GM23338 (cell line): ENCODE measurements around the gene ZBTB24. TPM values are rescaled to one million over a fixed set of nuclear protein-coding genes. Genes with fewer than 3 reads are reported as not detected.

Source experiments
- ATAC-seq: fragments of 200-7000 bp; cut with Tn5 transposase; 3 replicates; pipeline ENCODE4 v1.9.1; 2020
- DNase-seq: peaks from one replicate; pipeline ENCODE4 v3.0.0-alpha.2; 2015; ENCODE audit warnings: low spot score
- H2AFZ ChIP-seq: fragments of 200-600 bp; sonication (generic); 2 replicates; pipeline ENCODE4 v1.8.0; 2016; ENCODE audit warnings: antibody characterized with exemption, mild to moderate bottlenecking, moderate library complexity
- H3F3A ChIP-seq: fragments of 200-600 bp; sonication (generic); replicated peaks from 2 replicates; pipeline ENCODE4 v1.8.0; 2017; ENCODE audit warnings: antibody characterized with exemption, mixed run types, low read depth
- H3K27ac ChIP-seq: fragments of 200-600 bp; sonication (generic); 2 replicates; pipeline ENCODE4 v1.6.1; 2016; ENCODE audit warnings: low read depth
- H3K27me3 ChIP-seq: fragments of 200-600 bp; sonication (generic); 2 replicates; pipeline ENCODE4 v1.8.0; 2016; ENCODE audit warnings: mild to moderate bottlenecking, mixed run types, moderate library complexity; ENCODE audit not compliant: insufficient read depth
- H3K36me3 ChIP-seq: fragments of 200-600 bp; sonication (generic); 2 replicates; pipeline ENCODE4 v1.8.0; 2016; ENCODE audit warnings: mild to moderate bottlenecking; ENCODE audit not compliant: insufficient read depth
- H3K4me1 ChIP-seq: fragments of 200-600 bp; sonication (generic); 2 replicates; pipeline ENCODE4 v1.8.0; 2016; ENCODE audit warnings: mild to moderate bottlenecking, moderate library complexity; ENCODE audit not compliant: insufficient read depth
- H3K4me2 ChIP-seq: fragments of 200-600 bp; sonication (generic); 2 replicates; pipeline ENCODE4 v1.7.1; 2017; ENCODE audit warnings: mixed run types
- H3K4me3 ChIP-seq: fragments of 200-600 bp; sonication (generic); 2 replicates; pipeline ENCODE4 v1.6.1; 2016; ENCODE audit warnings: mixed run types
- H3K79me2 ChIP-seq: fragments of 200-600 bp; sonication (generic); replicated peaks from 2 replicates; pipeline ENCODE4 v1.8.0; 2017; ENCODE audit warnings: mild to moderate bottlenecking; ENCODE audit not compliant: insufficient read depth
- H3K9me2 ChIP-seq: fragments of 200-600 bp; sonication (generic); 2 replicates; pipeline ENCODE4 v1.8.0; 2017; ENCODE audit not compliant: insufficient read depth
- H4K20me1 ChIP-seq: fragments of 200-600 bp; sonication (generic); replicated peaks from 2 replicates; pipeline ENCODE4 v1.8.0; 2017; ENCODE audit warnings: mild to moderate bottlenecking; ENCODE audit not compliant: insufficient read depth
- H3K27ac Mint-ChIP-seq: 2 replicates; pipeline ENCODE4 v1.8.0; 2020; ENCODE audit warnings: inconsistent platforms, mild to moderate bottlenecking, moderate library complexity, mixed read lengths
- H3K27me3 Mint-ChIP-seq: 3 replicates; pipeline ENCODE4 v1.8.0; 2022; ENCODE audit warnings: low read depth, mild to moderate bottlenecking, moderate library complexity, mixed read lengths, inconsistent platforms; ENCODE audit not compliant: insufficient read depth, poor library complexity
- H3K36me3 Mint-ChIP-seq: 3 replicates; pipeline ENCODE4 v1.8.0; 2021; ENCODE audit warnings: low read depth, mild to moderate bottlenecking, inconsistent platforms, moderate library complexity, mixed read lengths
- H3K4me1 Mint-ChIP-seq: 3 replicates; pipeline ENCODE4 v1.8.0; 2020; ENCODE audit warnings: mild to moderate bottlenecking, inconsistent platforms, mixed read lengths
- H3K4me3 Mint-ChIP-seq: 3 replicates; pipeline ENCODE4 v1.8.0; 2021; ENCODE audit warnings: moderate library complexity, mild to moderate bottlenecking, inconsistent platforms, mixed read lengths
- H3K9me3 Mint-ChIP-seq: 3 replicates; pipeline ENCODE4 v1.8.0; 2020; ENCODE audit warnings: moderate library complexity, mild to moderate bottlenecking, inconsistent platforms, mixed read lengths
- CREB1 ChIP-seq: fragments of 250-450 bp; sonication (Bioruptor Pico); IDR thresholded peaks from 2 replicates; pipeline ENCODE4 v1.5.0; 2020; ENCODE audit warnings: low read depth, mild to moderate bottlenecking, moderate library complexity
- CTCF ChIP-seq, 2 experiments: fragments of 200-600 bp in 1 of 2; sonication (generic) in 1 of 2; conservative IDR thresholded peaks; 2 replicates each; pipeline versions ENCODE4 v1.5.1 to v1.6.1; 2016 to 2017; ENCODE audit warnings: antibody characterized with exemption in 2 of 2, low read depth in 2 of 2, mild to moderate bottlenecking in 2 of 2, moderate library complexity in 1 of 2
- ETS1 ChIP-seq: IDR thresholded peaks from 2 replicates; pipeline ENCODE4 v1.6.1; 2016; ENCODE audit warnings: antibody characterized with exemption
- EZH2 ChIP-seq: fragments of 200-600 bp; sonication (generic); IDR thresholded peaks from one replicate; pipeline ENCODE4 v1.8.0; 2017; ENCODE audit warnings: antibody characterized with exemption, mild to moderate bottlenecking, low read depth; ENCODE audit not compliant: unreplicated experiment
- EZH2phosphoT487 ChIP-seq: fragments of 200-600 bp; sonication (generic); IDR thresholded peaks from one replicate; pipeline ENCODE4 v1.8.1; 2018; ENCODE audit warnings: antibody characterized with exemption; ENCODE audit not compliant: unreplicated experiment
- JUNB ChIP-seq: IDR thresholded peaks from one replicate; pipeline ENCODE4 v1.6.1; 2016; ENCODE audit warnings: antibody characterized with exemption; ENCODE audit not compliant: unreplicated experiment
- NANOG ChIP-seq: IDR thresholded peaks from 2 replicates; pipeline ENCODE4 v1.6.1; 2016; ENCODE audit warnings: antibody characterized with exemption, borderline replicate concordance
- POLR2AphosphoS5 ChIP-seq: IDR thresholded peaks from 2 replicates; pipeline ENCODE4 v1.6.1; 2016; ENCODE audit warnings: antibody characterized with exemption, low read depth
- REST ChIP-seq: IDR thresholded peaks from one replicate; pipeline ENCODE4 v1.6.1; 2018; ENCODE audit warnings: antibody characterized with exemption; ENCODE audit not compliant: unreplicated experiment
- STAT1 ChIP-seq: IDR thresholded peaks from one replicate; pipeline ENCODE4 v1.6.1; 2016; ENCODE audit warnings: antibody characterized with exemption; ENCODE audit not compliant: unreplicated experiment
- ZNF114 ChIP-seq: fragments of 250-450 bp; sonication (Bioruptor Pico); IDR thresholded peaks from 2 replicates; pipeline ENCODE4 v1.5.0; 2020; ENCODE audit warnings: mild to moderate bottlenecking, moderate library complexity
- ZNF331 ChIP-seq: fragments of 250-450 bp; sonication (Bioruptor Pico); IDR thresholded peaks from 2 replicates; pipeline ENCODE4 v1.5.0; 2020; ENCODE audit warnings: low read depth, mild to moderate bottlenecking, moderate library complexity
- polyA plus RNA-seq: library from polyadenylated mRNA; unstranded; fragments of >200 nt; fragmentation: Nextera tagmentation; extraction: Ambion mirVana; gene quantifications from 2 replicates; pipeline ENCODE4 v1.2.1, GENCODE V29; 2016
- total RNA-seq: library from RNA; depleted of rRNA; stranded (reverse); fragments of >200 nt; shearing (Covaris generic); gene quantifications from 2 replicates; pipeline ENCODE4 v1.2.3, GENCODE V29; 2014
- TF ChIP-seq, protein P1 (sequence below): fragments of 250-450 bp; sonication (Bioruptor Pico); IDR thresholded peaks from 2 replicates; pipeline ENCODE4 v1.5.0; 2020; ENCODE audit warnings: mild to moderate bottlenecking, moderate library complexity

Gene ZBTB24
- total and polyA plus RNA-seq, 2 experiments from 2014 or later = 7.9 to 22.0 TPM

GRCh38 chr6:109475625-109476024, 7.4 kb downstream of the ZBTB24 start:
- Histone ChIP-seq H3K4me3 (no peak overlapping the region), H3K4me1 (peaks cover 26% of the 10 kb centered on the region), H3K9me2 (no peaks in the 10 kb centered on the region), H3K36me3 (peaks cover 55% of the 10 kb centered on the region), H3K4me2 (no peak overlapping the region), H3K79me2 (peaks cover 64% of the 10 kb centered on the region), H3F3A (no peaks in the 10 kb centered on the region), H4K20me1 (peaks cover 46% of the 10 kb centered on the region), H3K27ac (no peak overlapping the region), H3K27me3 (no peaks in the 10 kb centered on the region), H2AFZ (no peak overlapping the region)
- no peak overlapping the region for H3K27ac Mint-ChIP-seq
- TF ChIP-seq EZH2 (no peak), NANOG (no peak), EZH2phosphoT487 (no peak), POLR2AphosphoS5 (no peak), STAT1 (no peak), REST (no peak), CREB1 (CRISPR knock-in tag) (no peak), CTCF (conservative IDR thresholded peaks at IDR 0.05; ENCODE audit: low read depth in 2 of 2) (no peak), ETS1 (no peak), ZNF331 (CRISPR knock-in tag) (no peak), ZNF114 (CRISPR knock-in tag) (no peak), JUNB (no peak)
- TF ChIP-seq, protein P1, sequence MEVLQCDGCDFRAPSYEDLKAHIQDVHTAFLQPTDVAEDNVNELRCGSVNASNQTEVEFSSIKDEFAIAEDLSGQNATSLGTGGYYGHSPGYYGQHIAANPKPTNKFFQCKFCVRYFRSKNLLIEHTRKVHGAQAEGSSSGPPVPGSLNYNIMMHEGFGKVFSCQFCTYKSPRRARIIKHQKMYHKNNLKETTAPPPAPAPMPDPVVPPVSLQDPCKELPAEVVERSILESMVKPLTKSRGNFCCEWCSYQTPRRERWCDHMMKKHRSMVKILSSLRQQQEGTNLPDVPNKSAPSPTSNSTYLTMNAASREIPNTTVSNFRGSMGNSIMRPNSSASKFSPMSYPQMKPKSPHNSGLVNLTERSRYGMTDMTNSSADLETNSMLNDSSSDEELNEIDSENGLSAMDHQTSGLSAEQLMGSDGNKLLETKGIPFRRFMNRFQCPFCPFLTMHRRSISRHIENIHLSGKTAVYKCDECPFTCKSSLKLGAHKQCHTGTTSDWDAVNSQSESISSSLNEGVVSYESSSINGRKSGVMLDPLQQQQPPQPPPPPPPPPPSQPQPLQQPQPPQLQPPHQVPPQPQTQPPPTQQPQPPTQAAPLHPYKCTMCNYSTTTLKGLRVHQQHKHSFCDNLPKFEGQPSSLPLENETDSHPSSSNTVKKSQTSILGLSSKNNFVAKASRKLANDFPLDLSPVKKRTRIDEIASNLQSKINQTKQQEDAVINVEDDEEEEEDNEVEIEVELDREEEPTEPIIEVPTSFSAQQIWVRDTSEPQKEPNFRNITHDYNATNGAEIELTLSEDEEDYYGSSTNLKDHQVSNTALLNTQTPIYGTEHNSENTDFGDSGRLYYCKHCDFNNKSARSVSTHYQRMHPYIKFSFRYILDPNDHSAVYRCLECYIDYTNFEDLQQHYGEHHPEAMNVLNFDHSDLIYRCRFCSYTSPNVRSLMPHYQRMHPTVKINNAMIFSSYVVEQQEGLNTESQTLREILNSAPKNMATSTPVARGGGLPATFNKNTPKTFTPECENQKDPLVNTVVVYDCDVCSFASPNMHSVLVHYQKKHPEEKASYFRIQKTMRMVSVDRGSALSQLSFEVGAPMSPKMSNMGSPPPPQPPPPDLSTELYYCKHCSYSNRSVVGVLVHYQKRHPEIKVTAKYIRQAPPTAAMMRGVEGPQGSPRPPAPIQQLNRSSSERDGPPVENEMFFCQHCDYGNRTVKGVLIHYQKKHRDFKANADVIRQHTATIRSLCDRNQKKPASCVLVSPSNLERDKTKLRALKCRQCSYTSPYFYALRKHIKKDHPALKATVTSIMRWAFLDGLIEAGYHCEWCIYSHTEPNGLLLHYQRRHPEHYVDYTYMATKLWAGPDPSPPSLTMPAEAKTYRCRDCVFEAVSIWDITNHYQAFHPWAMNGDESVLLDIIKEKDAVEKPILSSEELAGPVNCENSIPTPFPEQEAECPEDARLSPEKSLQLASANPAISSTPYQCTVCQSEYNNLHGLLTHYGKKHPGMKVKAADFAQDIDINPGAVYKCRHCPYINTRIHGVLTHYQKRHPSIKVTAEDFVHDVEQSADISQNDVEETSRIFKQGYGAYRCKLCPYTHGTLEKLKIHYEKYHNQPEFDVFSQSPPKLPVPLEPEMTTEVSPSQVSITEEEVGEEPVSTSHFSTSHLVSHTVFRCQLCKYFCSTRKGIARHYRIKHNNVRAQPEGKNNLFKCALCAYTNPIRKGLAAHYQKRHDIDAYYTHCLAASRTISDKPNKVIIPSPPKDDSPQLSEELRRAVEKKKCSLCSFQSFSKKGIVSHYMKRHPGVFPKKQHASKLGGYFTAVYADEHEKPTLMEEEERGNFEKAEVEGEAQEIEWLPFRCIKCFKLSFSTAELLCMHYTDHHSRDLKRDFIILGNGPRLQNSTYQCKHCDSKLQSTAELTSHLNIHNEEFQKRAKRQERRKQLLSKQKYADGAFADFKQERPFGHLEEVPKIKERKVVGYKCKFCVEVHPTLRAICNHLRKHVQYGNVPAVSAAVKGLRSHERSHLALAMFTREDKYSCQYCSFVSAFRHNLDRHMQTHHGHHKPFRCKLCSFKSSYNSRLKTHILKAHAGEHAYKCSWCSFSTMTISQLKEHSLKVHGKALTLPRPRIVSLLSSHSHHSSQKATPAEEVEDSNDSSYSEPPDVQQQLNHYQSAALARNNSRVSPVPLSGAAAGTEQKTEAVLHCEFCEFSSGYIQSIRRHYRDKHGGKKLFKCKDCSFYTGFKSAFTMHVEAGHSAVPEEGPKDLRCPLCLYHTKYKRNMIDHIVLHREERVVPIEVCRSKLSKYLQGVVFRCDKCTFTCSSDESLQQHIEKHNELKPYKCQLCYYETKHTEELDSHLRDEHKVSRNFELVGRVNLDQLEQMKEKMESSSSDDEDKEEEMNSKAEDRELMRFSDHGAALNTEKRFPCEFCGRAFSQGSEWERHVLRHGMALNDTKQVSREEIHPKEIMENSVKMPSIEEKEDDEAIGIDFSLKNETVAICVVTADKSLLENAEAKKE (CRISPR knock-in tag) = no peak
- ATAC-seq (no peak), DNase-seq (no peak)
- H3K4me3 Mint-ChIP-seq = no peak overlapping the region
- H3K36me3 Mint-ChIP-seq = peaks cover 83% of the 10 kb centered on the region
- H3K4me1 Mint-ChIP-seq = peaks cover 26% of the 10 kb centered on the region
- H3K27me3 Mint-ChIP-seq = peaks cover 5% of the 10 kb centered on the region
- no peaks in the 10 kb centered on the region for H3K9me3 Mint-ChIP-seq
